HCT116 (cell line): ENCODE measurements around the gene SMARCAL1. TPM values are rescaled to one million over a fixed set of nuclear protein-coding genes. Genes with fewer than 3 reads are reported as not detected.

Experiments
- ATAC-seq: fragments of 200-7000 bp; cut with Tn5 transposase; 2 replicates; pipeline ENCODE4 v1.9.1; 2020; ENCODE audit warnings: mild to moderate bottlenecking, moderate library complexity
- BruUV-seq: library from RNA; stranded (reverse); fragments of 400-500 nt; replicated peaks from 2 replicates; lab custom pipeline; 2021; lab: Mats Ljungman, UMichigan
- CTCF ChIA-PET: fragments of 300-600 bp; sonication (Branson Sonifier 250); formaldehyde crosslinking; loops from one replicate; lab custom pipeline; 2021; ENCODE audit warnings: antibody characterized with exemption; lab: Charles Lee
- POLR2A ChIA-PET: fragments of 300-600, 350-600 bp; sonication (Branson Sonifier 250); formaldehyde crosslinking; loops from one replicate; lab custom pipeline; 2021; ENCODE audit warnings: antibody characterized with exemption; lab: Charles Lee
- RAD21 ChIA-PET, 2 experiments: fragments of 300-600 bp; sonication (Branson Sonifier 250); formaldehyde crosslinking; loops; one replicate each; lab custom pipeline; 2023; ENCODE audit warnings: low total read pairs in 2 of 2; ENCODE audit not compliant: uncharacterized antibody in 2 of 2, unreplicated experiment in 2 of 2, low non-redundant PET in 1 of 2; lab: Charles Lee
- DNase-seq: peaks from one replicate; pipeline ENCODE4 v3.0.0-alpha.2; 2010; ENCODE audit warnings: low read depth, low spot score
- H2AFZ ChIP-seq: fragments of 200-600 bp; shearing (Covaris generic), sonication (generic); 2 replicates; pipeline ENCODE4 v1.6.1; 2017; ENCODE audit warnings: low read depth, mixed run types, mixed read lengths, antibody characterized with exemption, low read length; ENCODE audit not compliant: poor library complexity, severe bottlenecking
- H3K27ac ChIP-seq: 2 replicates; pipeline ENCODE4 v1.5.1; 2012; ENCODE audit warnings: low read depth, low read length
- H3K27me3 ChIP-seq: fragments of 200-600 bp; sonication (generic); 2 replicates; pipeline ENCODE4 v1.6.1; 2016; ENCODE audit warnings: mixed run types, low read length, mixed read lengths; ENCODE audit not compliant: insufficient read depth
- H3K36me3 ChIP-seq, 2 experiments: fragments of 200-500 bp in 1 of 2; fragments of 200-600 bp in 1 of 2; sonication (Bioruptor generic) in 1 of 2; sonication (generic) in 1 of 2; 2 replicates each; pipeline versions ENCODE4 v1.5.1 to v1.6.1; 2014 to 2016; ENCODE audit warnings: low read length in 2 of 2, inconsistent platforms in 1 of 2, mixed read lengths in 1 of 2, mixed run types in 1 of 2; ENCODE audit not compliant: insufficient read depth in 2 of 2, control insufficient read depth in 1 of 2
- H3K4me1 ChIP-seq, 2 experiments: fragments of 200-600 bp in 1 of 2; sonication (generic) in 1 of 2; 2 replicates each; pipeline versions ENCODE4 v1.5.1 to v1.6.1; 2012 to 2017; ENCODE audit warnings: low read length in 2 of 2, inconsistent platforms in 1 of 2, mild to moderate bottlenecking in 1 of 2, mixed read lengths in 1 of 2, mixed run types in 1 of 2, moderate library complexity in 1 of 2; ENCODE audit not compliant: insufficient read depth in 2 of 2, control insufficient read depth in 1 of 2
- H3K4me2 ChIP-seq: fragments of 200-600 bp; sonication (generic); 2 replicates; pipeline ENCODE4 v1.6.1; 2017; ENCODE audit warnings: mixed run types, low read length, mixed read lengths
- H3K4me3 ChIP-seq, 2 experiments: fragments of 200-600 bp in 1 of 2; sonication (generic) in 1 of 2; replicated peaks in 1 of 2; 2 replicates each; pipeline ENCODE4 v1.5.1; 2011 to 2016; ENCODE audit warnings: low read length in 2 of 2, control low read depth in 1 of 2, low read depth in 1 of 2, mild to moderate bottlenecking in 1 of 2, mixed read lengths in 1 of 2, mixed run types in 1 of 2
- H3K79me2 ChIP-seq: fragments of 200-600 bp; sonication (generic); 2 replicates; pipeline ENCODE4 v1.6.1; 2017; ENCODE audit warnings: mild to moderate bottlenecking, mixed run types, low read length, moderate library complexity, mixed read lengths; ENCODE audit not compliant: insufficient read depth
- H3K9ac ChIP-seq: fragments of 200-600 bp; sonication (generic); 2 replicates; pipeline ENCODE4 v1.6.1; 2016; ENCODE audit warnings: low read length, mixed read lengths
- H3K9me2 ChIP-seq: fragments of 200-600 bp; sonication (generic), shearing (Covaris generic); 2 replicates; pipeline ENCODE4 v1.6.1; 2017; ENCODE audit warnings: mixed run types, mild to moderate bottlenecking, moderate library complexity; ENCODE audit not compliant: insufficient read depth
- H3K9me3 ChIP-seq, 2 experiments: fragments of 200-500 bp in 1 of 2; fragments of 200-600 bp in 1 of 2; sonication (Bioruptor generic) in 1 of 2; sonication (generic) in 1 of 2; 2 replicates each; pipeline ENCODE4 v1.6.1; 2014 to 2017; ENCODE audit warnings: low read length in 2 of 2, mixed read lengths in 2 of 2, inconsistent platforms in 1 of 2, low read depth in 1 of 2, mild to moderate bottlenecking in 1 of 2, mixed run types in 1 of 2, moderate library complexity in 1 of 2; ENCODE audit not compliant: control insufficient read depth in 1 of 2, insufficient read depth in 1 of 2
- H4K20me1 ChIP-seq: fragments of 200-600 bp; sonication (generic), shearing (Covaris generic); 2 replicates; pipeline ENCODE4 v1.6.1; 2017; ENCODE audit warnings: mixed run types, mild to moderate bottlenecking, moderate library complexity; ENCODE audit not compliant: insufficient read depth
- CEBPB ChIP-seq: IDR thresholded peaks from 2 replicates; pipeline ENCODE4 v1.6.1; 2012; ENCODE audit warnings: low read depth
- EZH2phosphoT487 ChIP-seq: fragments of 200-600 bp; IDR thresholded peaks from 2 replicates; pipeline ENCODE4 v1.6.1; 2018; ENCODE audit warnings: antibody characterized with exemption, borderline replicate concordance
- MAX ChIP-seq: IDR thresholded peaks from 2 replicates; pipeline ENCODE4 v1.6.1; 2012
- POLR2A ChIP-seq: IDR thresholded peaks from 2 replicates; pipeline ENCODE4 v1.7.0; 2011; ENCODE audit warnings: borderline replicate concordance; ENCODE audit not compliant: insufficient read depth, insufficient read length; ENCODE audit errors: extremely low read depth
- SP1 ChIP-seq: IDR thresholded peaks from 2 replicates; pipeline ENCODE4 v1.6.1; 2012; ENCODE audit warnings: low read depth
- YY1 ChIP-seq: IDR thresholded peaks from 2 replicates; pipeline ENCODE4 v1.6.1; 2011; ENCODE audit warnings: low read length, low read depth, moderate library complexity, mild to moderate bottlenecking; ENCODE audit not compliant: insufficient replicate concordance; ENCODE audit errors: extremely low read depth
- ZBTB33 ChIP-seq: IDR thresholded peaks from 2 replicates; pipeline ENCODE4 v1.6.1; 2011; ENCODE audit warnings: mild to moderate bottlenecking, low read length, moderate library complexity; ENCODE audit not compliant: insufficient replicate concordance; ENCODE audit errors: extremely low read depth
- ZFX ChIP-seq: fragments of 450-650 bp; IDR thresholded peaks from 2 replicates; pipeline ENCODE4 v1.6.1; 2017
- intact Hi-C: fragments of 100-400 bp; cut with micrococcal nuclease; formaldehyde crosslinking; loops from 2 replicates; pipeline ENCODE4 v1.10.0; 2022
- total RNA-seq: library from RNA; stranded (reverse); gene quantifications from one replicate; pipeline ENCODE4 v1.2.1, GENCODE V29; 2021; ENCODE audit not compliant: unreplicated experiment
- TF ChIP-seq, protein P1 (sequence below): IDR thresholded peaks from 2 replicates; pipeline ENCODE4 v1.6.1; 2012
- TF ChIP-seq, protein P2 (sequence below): IDR thresholded peaks from 2 replicates; pipeline ENCODE4 v1.6.1; 2012; ENCODE audit warnings: low read depth

Gene SMARCAL1
- total RNA-seq, 1 experiment from 2014 or later, result 18.0 TPM

DNA sequence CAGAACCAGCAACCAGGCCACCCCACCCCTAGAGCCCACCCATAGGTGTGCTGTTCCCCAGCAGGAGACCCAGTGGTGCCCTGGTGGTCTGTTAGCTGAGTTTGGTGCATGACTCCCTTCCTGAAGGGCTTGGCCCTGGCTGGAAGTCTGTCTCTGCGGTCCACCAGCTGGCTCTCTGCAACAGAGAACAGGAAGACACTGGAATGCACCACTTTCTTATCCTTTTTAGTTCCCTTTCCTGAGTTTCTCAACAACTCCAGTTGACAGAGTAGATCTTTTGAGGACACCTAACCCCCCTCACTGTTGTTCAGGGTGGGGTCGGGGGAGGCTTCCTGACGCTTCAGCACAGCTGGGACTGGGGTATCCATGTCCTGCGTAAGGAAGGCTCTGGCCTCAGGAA lies 74.4 kb downstream of the SMARCAL1 start:
- no peak for DNase-seq
- no peaks in the 10 kb centered on the region for H4K20me1 ChIP-seq
- H3K9me2 ChIP-seq, result no peaks in the 10 kb centered on the region
- peaks cover 0 to 2% of the 10 kb centered on the region in 2 experiments; a peak in 1 of 4 replicates for H3K36me3 ChIP-seq
- TF ChIP-seq ZFX (no peak), POLR2A (no peak), CEBPB (no peak), ZBTB33 (no peak), MAX (no peak), EZH2phosphoT487 (no peak)
- TF ChIP-seq, protein P1, sequence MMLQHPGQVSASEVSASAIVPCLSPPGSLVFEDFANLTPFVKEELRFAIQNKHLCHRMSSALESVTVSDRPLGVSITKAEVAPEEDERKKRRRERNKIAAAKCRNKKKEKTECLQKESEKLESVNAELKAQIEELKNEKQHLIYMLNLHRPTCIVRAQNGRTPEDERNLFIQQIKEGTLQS, result no peak
- ChIA-PET CTCF (no interaction called here), POLR2A (interaction anchor here (0.9 kb wide), 1 partner anchor 12 kb away, joined by 3 read pairs; the partner anchor contains the start of gene RPL37A), RAD21 (interaction anchor here in 1 of 2 experiments (0.5 kb wide), 1 partner anchor 71 kb away, joined by 3 read pairs; no protein-coding TSS in a partner anchor)
- no peaks in the 10 kb centered on the region for H3K27me3 ChIP-seq
- H2AFZ ChIP-seq, result no peak overlapping the region
- no peaks in the 10 kb centered on the region for H3K4me1 ChIP-seq
- ATAC-seq, result no peak
- intact Hi-C loops, result no loop called here
- H3K9ac ChIP-seq, result no peak overlapping the region
- BruUV-seq, result no TSS peak
- H3K27ac ChIP-seq, result no peak overlapping the region
- no peak overlapping the region for H3K4me3 ChIP-seq
- H3K4me2 ChIP-seq, result no peak overlapping the region
- H3K79me2 ChIP-seq, result no peaks in the 10 kb centered on the region
- no peaks in the 10 kb centered on the region for H3K9me3 ChIP-seq

- Histone ChIP-seq H3K4me1 (peaks cover 0 to 7% of the 10 kb centered on the region in 2 experiments; a peak in 1 of 4 replicates), H3K9me3 (no peaks in the 10 kb centered on the region), H3K79me2 (no peaks in the 10 kb centered on the region), H4K20me1 (no peaks in the 10 kb centered on the region), H3K4me2 (no peak overlapping the region), H3K36me3 (no peaks in the 10 kb centered on the region), H3K4me3 (no peak overlapping the region), H3K9me2 (no peaks in the 10 kb centered on the region), H3K9ac (no peak overlapping the region), H3K27me3 (no peaks in the 10 kb centered on the region), H3K27ac (no peak overlapping the region), H2AFZ (no peak overlapping the region)
- intact Hi-C loops, result no loop called here
- RAD21 ChIA-PET, result no interaction called here
- CTCF ChIA-PET, result no interaction called here
- DNase-seq (no peak), ATAC-seq (no peak)
- TF ChIP-seq SP1, result no peak
- TF ChIP-seq, protein P2, sequence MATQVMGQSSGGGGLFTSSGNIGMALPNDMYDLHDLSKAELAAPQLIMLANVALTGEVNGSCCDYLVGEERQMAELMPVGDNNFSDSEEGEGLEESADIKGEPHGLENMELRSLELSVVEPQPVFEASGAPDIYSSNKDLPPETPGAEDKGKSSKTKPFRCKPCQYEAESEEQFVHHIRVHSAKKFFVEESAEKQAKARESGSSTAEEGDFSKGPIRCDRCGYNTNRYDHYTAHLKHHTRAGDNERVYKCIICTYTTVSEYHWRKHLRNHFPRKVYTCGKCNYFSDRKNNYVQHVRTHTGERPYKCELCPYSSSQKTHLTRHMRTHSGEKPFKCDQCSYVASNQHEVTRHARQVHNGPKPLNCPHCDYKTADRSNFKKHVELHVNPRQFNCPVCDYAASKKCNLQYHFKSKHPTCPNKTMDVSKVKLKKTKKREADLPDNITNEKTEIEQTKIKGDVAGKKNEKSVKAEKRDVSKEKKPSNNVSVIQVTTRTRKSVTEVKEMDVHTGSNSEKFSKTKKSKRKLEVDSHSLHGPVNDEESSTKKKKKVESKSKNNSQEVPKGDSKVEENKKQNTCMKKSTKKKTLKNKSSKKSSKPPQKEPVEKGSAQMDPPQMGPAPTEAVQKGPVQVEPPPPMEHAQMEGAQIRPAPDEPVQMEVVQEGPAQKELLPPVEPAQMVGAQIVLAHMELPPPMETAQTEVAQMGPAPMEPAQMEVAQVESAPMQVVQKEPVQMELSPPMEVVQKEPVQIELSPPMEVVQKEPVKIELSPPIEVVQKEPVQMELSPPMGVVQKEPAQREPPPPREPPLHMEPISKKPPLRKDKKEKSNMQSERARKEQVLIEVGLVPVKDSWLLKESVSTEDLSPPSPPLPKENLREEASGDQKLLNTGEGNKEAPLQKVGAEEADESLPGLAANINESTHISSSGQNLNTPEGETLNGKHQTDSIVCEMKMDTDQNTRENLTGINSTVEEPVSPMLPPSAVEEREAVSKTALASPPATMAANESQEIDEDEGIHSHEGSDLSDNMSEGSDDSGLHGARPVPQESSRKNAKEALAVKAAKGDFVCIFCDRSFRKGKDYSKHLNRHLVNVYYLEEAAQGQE, result no peak
- no peak for TF ChIP-seq ZBTB33
- no peak for TF ChIP-seq CEBPB
- TF ChIP-seq YY1, result no peak
- POLR2A ChIA-PET, result no interaction called here
- no TSS peak for BruUV-seq
Observed at GRCh38 chr2:216490061-216490460, 77.8 kb downstream of the SMARCAL1 start.
